Duodenal mucosa (tissue), 2 donors: ENCODE results near the gene STK4.

Experiments
- H3K27ac ChIP-seq: one replicate; pipeline ENCODE4 v1.7.0; 2013; ENCODE audit warnings: low read depth, low read length
- H3K27me3 ChIP-seq, 2 donors: one replicate each; pipeline ENCODE4 v1.7.0; 2013; ENCODE audit warnings: low read length in 2 of 2, control low read depth in 1 of 2; ENCODE audit not compliant: insufficient read depth in 2 of 2, control insufficient read depth in 1 of 2
- H3K36me3 ChIP-seq, 2 donors: one replicate each; pipeline ENCODE4 v1.7.0; 2013; ENCODE audit warnings: low read length in 2 of 2, control low read depth in 1 of 2; ENCODE audit not compliant: insufficient read depth in 2 of 2, control insufficient read depth in 1 of 2
- H3K4me1 ChIP-seq, 2 donors: one replicate each; pipeline ENCODE4 v1.7.0; 2013; ENCODE audit warnings: low read length in 2 of 2, control low read depth in 1 of 2; ENCODE audit not compliant: insufficient read depth in 2 of 2, control insufficient read depth in 1 of 2
- H3K4me3 ChIP-seq, 2 donors: one replicate each; pipeline ENCODE4 v1.7.0; 2013; ENCODE audit warnings: low read length in 2 of 2, low read depth in 1 of 2
- H3K9ac ChIP-seq, 2 donors: one replicate each; pipeline ENCODE4 v1.7.0; 2013; ENCODE audit warnings: low read length in 2 of 2, low read depth in 1 of 2
- H3K9me3 ChIP-seq, 2 donors: one replicate each; pipeline ENCODE4 v1.7.0; 2013; ENCODE audit warnings: low read length in 2 of 2, control low read depth in 1 of 2; ENCODE audit not compliant: control insufficient read depth in 1 of 2

The STK4 gene

GRCh38 chr20:44976698-44977097, 10.4 kb downstream of the STK4 start:
- no peak overlapping the region for H3K27ac ChIP-seq
- H3K9me3 ChIP-seq, result no peaks in the 10 kb centered on the region
- no peaks in the 10 kb centered on the region for H3K27me3 ChIP-seq
- no peak overlapping the region for H3K9ac ChIP-seq
- H3K36me3 ChIP-seq, result peaks cover 10 to 37% of the 10 kb centered on the region in 2 donors
- H3K4me3 ChIP-seq, result no peak overlapping the region
- peaks cover 6 to 20% of the 10 kb centered on the region in 2 donors for H3K4me1 ChIP-seq

- H3K4me3 ChIP-seq, result peak overlapping the region in 1 of 2 donors; percentile 16
- peak overlapping the region; percentile 28 for H3K27ac ChIP-seq
These were observed 12.8 kb downstream of the STK4 start for GRCh38 chr20:44979090-44979621.

GRCh38 chr20:44981736-44982406, 15.6 kb downstream of the STK4 start:
- peaks cover 18 to 34% of the 10 kb centered on the region in 2 donors for H3K36me3 ChIP-seq
- H3K4me3 ChIP-seq, result no peak overlapping the region
- H3K9ac ChIP-seq, result no peak overlapping the region
- peaks cover 6 to 20% of the 10 kb centered on the region in 2 donors for H3K4me1 ChIP-seq
- H3K27ac ChIP-seq, result no peak overlapping the region
- no peaks in the 10 kb centered on the region for H3K27me3 ChIP-seq
- no peaks in the 10 kb centered on the region for H3K9me3 ChIP-seq

More at GRCh38 chr20:44979090-44979621, 12.8 kb downstream of the STK4 start:
- no peaks in the 10 kb centered on the region for H3K27me3 ChIP-seq
- peaks cover 6 to 20% of the 10 kb centered on the region in 2 donors for H3K4me1 ChIP-seq
- peak overlapping the region; percentile 18 to 34 for H3K9ac ChIP-seq
- peaks cover 13 to 40% of the 10 kb centered on the region in 2 donors for H3K36me3 ChIP-seq
- no peaks in the 10 kb centered on the region for H3K9me3 ChIP-seq

- peaks cover 6 to 9% of the 10 kb centered on the region in 2 donors for H3K4me1 ChIP-seq
- H3K9ac ChIP-seq, result no peak overlapping the region
- H3K27me3 ChIP-seq, result no peaks in the 10 kb centered on the region
- H3K36me3 ChIP-seq, result peaks cover 20 to 42% of the 10 kb centered on the region in 2 donors
- no peak overlapping the region for H3K27ac ChIP-seq
- no peaks in the 10 kb centered on the region for H3K9me3 ChIP-seq
- no peak overlapping the region for H3K4me3 ChIP-seq
These were observed 16.9 kb downstream of the STK4 start for GRCh38 chr20:44983093-44983674.

- no peak overlapping the region for H3K9ac ChIP-seq
- peaks cover 4% of the 10 kb centered on the region in 2 donors for H3K4me1 ChIP-seq
- H3K27ac ChIP-seq, result no peak overlapping the region
- no peaks in the 10 kb centered on the region for H3K9me3 ChIP-seq
- no peak overlapping the region for H3K4me3 ChIP-seq
- H3K27me3 ChIP-seq, result no peaks in the 10 kb centered on the region
- H3K36me3 ChIP-seq, result peaks cover 16 to 29% of the 10 kb centered on the region in 2 donors
These were observed 22.4 kb downstream of the STK4 start for GRCh38 chr20:44988631-44989171.

GRCh38 chr20:44990425-44990824, 24.1 kb downstream of the STK4 start:
- Histone ChIP-seq H3K27ac (no peak overlapping the region), H3K36me3 (peaks cover 13 to 30% of the 10 kb centered on the region in 2 donors), H3K9me3 (no peaks in the 10 kb centered on the region), H3K27me3 (no peaks in the 10 kb centered on the region), H3K4me1 (peaks cover 4% of the 10 kb centered on the region in 2 donors), H3K9ac (peak overlapping the region in 1 of 2 donors; percentile 44), H3K4me3 (peak overlapping the region; percentile 33 to 44)

GRCh38 chr20:44990957-44991356, 24.6 kb downstream of the STK4 start:
- no peak overlapping the region for H3K27ac ChIP-seq
- peak overlapping the region in 1 of 2 donors; percentile 44 for H3K9ac ChIP-seq
- H3K4me1 ChIP-seq, result peaks cover 4% of the 10 kb centered on the region in 2 donors
- peak overlapping the region; percentile 33 to 44 for H3K4me3 ChIP-seq
- H3K9me3 ChIP-seq, result no peaks in the 10 kb centered on the region
- peaks cover 14 to 35% of the 10 kb centered on the region in 2 donors for H3K36me3 ChIP-seq
- H3K27me3 ChIP-seq, result no peaks in the 10 kb centered on the region

- no peaks in the 10 kb centered on the region for H3K9me3 ChIP-seq
- H3K4me3 ChIP-seq, result no peak overlapping the region
- no peak overlapping the region for H3K9ac ChIP-seq
- H3K27me3 ChIP-seq, result no peaks in the 10 kb centered on the region
- H3K4me1 ChIP-seq, result peaks cover 4% of the 10 kb centered on the region in 2 donors
- H3K27ac ChIP-seq, result no peak overlapping the region
- peaks cover 21 to 40% of the 10 kb centered on the region in 2 donors for H3K36me3 ChIP-seq
These were observed 27.0 kb downstream of the STK4 start for GRCh38 chr20:44993343-44993742.

- H3K36me3 ChIP-seq, result peaks cover 46 to 69% of the 10 kb centered on the region in 2 donors
- no peaks in the 10 kb centered on the region for H3K4me1 ChIP-seq
- H3K4me3 ChIP-seq, result no peak overlapping the region
- H3K27me3 ChIP-seq, result no peaks in the 10 kb centered on the region
- H3K9ac ChIP-seq, result no peak overlapping the region
- no peaks in the 10 kb centered on the region for H3K9me3 ChIP-seq
- H3K27ac ChIP-seq, result no peak overlapping the region
These were observed 30.9 kb downstream of the STK4 start for GRCh38 chr20:44997171-44997570.

GRCh38 chr20:44997668-44998067, 31.4 kb downstream of the STK4 start:
- no peaks in the 10 kb centered on the region for H3K9me3 ChIP-seq
- peaks cover 47 to 73% of the 10 kb centered on the region in 2 donors for H3K36me3 ChIP-seq
- H3K4me3 ChIP-seq, result no peak overlapping the region
- H3K9ac ChIP-seq, result no peak overlapping the region
- no peaks in the 10 kb centered on the region for H3K4me1 ChIP-seq
- H3K27me3 ChIP-seq, result no peaks in the 10 kb centered on the region
- no peak overlapping the region for H3K27ac ChIP-seq
